HepG2 (cell line): ENCODE results near the gene RABL6. TPM values are rescaled to one million over a fixed set of nuclear protein-coding genes. Genes with fewer than 3 reads are reported as not detected.

Source experiments
- AGO2 ChIP-seq: fragments of 200-400 bp; formaldehyde crosslinking; optimal IDR thresholded peaks from 2 replicates; pipeline ENCODE3; 2017; ENCODE audit warnings: mild to moderate bottlenecking, low read depth, low read length, moderate library complexity
- ARID4A ChIP-seq: sonication (generic); formaldehyde crosslinking; IDR thresholded peaks from 2 replicates; pipeline ENCODE4 v1.5.0; 2020; ENCODE audit warnings: mild to moderate bottlenecking, missing genetic modification reagents, borderline replicate concordance
- CHD4 ChIP-seq: fragments of 200-600 bp; sonication (generic); IDR thresholded peaks from 2 replicates; pipeline ENCODE4 v1.7.0; 2017; ENCODE audit warnings: mild to moderate bottlenecking, low read length, borderline replicate concordance
- GABPB1 ChIP-seq: IDR thresholded peaks from 2 replicates; pipeline ENCODE4 v1.6.1; 2016; ENCODE audit warnings: mild to moderate bottlenecking, missing genetic modification reagents, moderate library complexity, missing compliant biosample characterization
- HINFP ChIP-seq: sonication (generic); formaldehyde crosslinking; IDR thresholded peaks from 2 replicates; pipeline ENCODE4 v1.4.0; 2020; ENCODE audit warnings: low read depth, mild to moderate bottlenecking, missing genetic modification reagents
- MXI1 ChIP-seq: IDR thresholded peaks from 3 replicates; pipeline ENCODE4 v1.6.1; 2012; ENCODE audit warnings: low read depth, low read length, inconsistent platforms, borderline replicate concordance
- PAF1 ChIP-seq: IDR thresholded peaks from 2 replicates; pipeline ENCODE4 v1.6.1; 2016; ENCODE audit warnings: missing genetic modification reagents, missing compliant biosample characterization
- PATZ1 ChIP-seq: sonication (generic); formaldehyde crosslinking; IDR thresholded peaks from 2 replicates; pipeline ENCODE4 v1.4.0; 2020; ENCODE audit warnings: missing genetic modification reagents
- RBFOX2 ChIP-seq: fragments of 200-400 bp; formaldehyde crosslinking; IDR thresholded peaks from 2 replicates; pipeline ENCODE4 v1.6.1; 2017; ENCODE audit warnings: low read depth, mild to moderate bottlenecking, low read length
- RBM22 ChIP-seq: fragments of 200-400 bp; formaldehyde crosslinking; optimal IDR thresholded peaks from 2 replicates; pipeline ENCODE3; 2017; ENCODE audit warnings: mild to moderate bottlenecking, low read length, moderate library complexity
- SP2 ChIP-seq: sonication (generic); formaldehyde crosslinking; IDR thresholded peaks from 2 replicates; pipeline ENCODE4 v1.5.1; 2020; ENCODE audit warnings: mild to moderate bottlenecking, missing genetic modification reagents
- ZNF10 ChIP-seq: sonication (generic); formaldehyde crosslinking; IDR thresholded peaks from 2 replicates; pipeline ENCODE4 v1.4.0; 2020; ENCODE audit warnings: mild to moderate bottlenecking, low read depth, missing genetic modification reagents, borderline replicate concordance
- ZNF253 ChIP-seq: sonication (generic); formaldehyde crosslinking; IDR thresholded peaks from 2 replicates; pipeline ENCODE4 v1.8.0; 2022; ENCODE audit warnings: mild to moderate bottlenecking, missing genetic modification reagents, borderline replicate concordance
- ZNF607 ChIP-seq: sonication (generic); formaldehyde crosslinking; IDR thresholded peaks from 2 replicates; pipeline ENCODE4 v1.5.1; 2020; ENCODE audit warnings: missing genetic modification reagents, mild to moderate bottlenecking, borderline replicate concordance
- ZNF83 ChIP-seq: sonication (generic); formaldehyde crosslinking; IDR thresholded peaks from 2 replicates; pipeline ENCODE4 v1.4.0; 2020; ENCODE audit warnings: missing genetic modification reagents, mild to moderate bottlenecking, borderline replicate concordance
- polyA plus RNA-seq, 8 experiments: library from polyadenylated mRNA; depleted of rRNA in 3 of 8; stranded (reverse) in 7 of 8; unstranded in 1 of 8; fragments of >200 nt; fragmentation: Illumina TruSeq in 4 of 8; extraction: Trizol in 4 of 8; gene quantifications; 2 replicates each; pipeline versions ENCODE4 v1.2.1 to v1.2.3, GENCODE V29; 2011 to 2016; ENCODE audit warnings: low read depth in 4 of 8, missing spikeins in 1 of 8, mixed read lengths in 1 of 8; ENCODE audit not compliant: insufficient read depth in 1 of 8
- total RNA-seq, 5 experiments: library from RNA; depleted of rRNA; stranded (reverse); fragments of >200 nt; fragmentation: Illumina TruSeq; extraction: Trizol; gene quantifications; 2 replicates each; pipeline ENCODE4 v1.2.3, GENCODE V29; 2016; ENCODE audit warnings: low read depth in 1 of 5
- TF ChIP-seq, protein P1 (sequence below): sonication (generic); formaldehyde crosslinking; conservative IDR thresholded peaks from 2 replicates; pipeline ENCODE4 v1.4.0; 2020; ENCODE audit warnings: mild to moderate bottlenecking, missing genetic modification reagents, moderate library complexity

Gene RABL6
- total and polyA plus RNA-seq, 2 of the 13 experiments (the other 11 are each of a cell fraction or from before 2014, with no cell fraction given): 81.5 to 125 TPM

- TF ChIP-seq PATZ1 (CRISPR knock-in tag) (no peak), ZNF83 (CRISPR knock-in tag) (0 out of 2 replicates have a peak, but pooled peaks have one; percentile 16), ZNF10 (CRISPR knock-in tag) (no peak), ZNF253 (CRISPR knock-in tag) (no peak), GABPB1 (peak; percentile 22; the same call in 1 of the 2 replicates), ARID4A (CRISPR knock-in tag) (peak; percentile 28; the same call in 1 of the 2 replicates), HINFP (0 out of 2 replicates have a peak, but pooled peaks have one; percentile 34), AGO2 (peak; percentile 61), MXI1 (peak; percentile 42; the same call in 1 of the 3 replicates), ZNF607 (CRISPR knock-in tag) (peak; percentile 12; the same call in 1 of the 2 replicates), CHD4 (no peak), PAF1 (CRISPR knock-in tag) (peak; percentile 80; the same call in 1 of the 2 replicates), RBFOX2 (peak; percentile 63; the same call in 1 of the 2 replicates), SP2 (CRISPR knock-in tag) (0 out of 2 replicates have a peak, but pooled peaks have one; percentile 23), RBM22 (peak; percentile 29)
- TF ChIP-seq, protein P1, sequence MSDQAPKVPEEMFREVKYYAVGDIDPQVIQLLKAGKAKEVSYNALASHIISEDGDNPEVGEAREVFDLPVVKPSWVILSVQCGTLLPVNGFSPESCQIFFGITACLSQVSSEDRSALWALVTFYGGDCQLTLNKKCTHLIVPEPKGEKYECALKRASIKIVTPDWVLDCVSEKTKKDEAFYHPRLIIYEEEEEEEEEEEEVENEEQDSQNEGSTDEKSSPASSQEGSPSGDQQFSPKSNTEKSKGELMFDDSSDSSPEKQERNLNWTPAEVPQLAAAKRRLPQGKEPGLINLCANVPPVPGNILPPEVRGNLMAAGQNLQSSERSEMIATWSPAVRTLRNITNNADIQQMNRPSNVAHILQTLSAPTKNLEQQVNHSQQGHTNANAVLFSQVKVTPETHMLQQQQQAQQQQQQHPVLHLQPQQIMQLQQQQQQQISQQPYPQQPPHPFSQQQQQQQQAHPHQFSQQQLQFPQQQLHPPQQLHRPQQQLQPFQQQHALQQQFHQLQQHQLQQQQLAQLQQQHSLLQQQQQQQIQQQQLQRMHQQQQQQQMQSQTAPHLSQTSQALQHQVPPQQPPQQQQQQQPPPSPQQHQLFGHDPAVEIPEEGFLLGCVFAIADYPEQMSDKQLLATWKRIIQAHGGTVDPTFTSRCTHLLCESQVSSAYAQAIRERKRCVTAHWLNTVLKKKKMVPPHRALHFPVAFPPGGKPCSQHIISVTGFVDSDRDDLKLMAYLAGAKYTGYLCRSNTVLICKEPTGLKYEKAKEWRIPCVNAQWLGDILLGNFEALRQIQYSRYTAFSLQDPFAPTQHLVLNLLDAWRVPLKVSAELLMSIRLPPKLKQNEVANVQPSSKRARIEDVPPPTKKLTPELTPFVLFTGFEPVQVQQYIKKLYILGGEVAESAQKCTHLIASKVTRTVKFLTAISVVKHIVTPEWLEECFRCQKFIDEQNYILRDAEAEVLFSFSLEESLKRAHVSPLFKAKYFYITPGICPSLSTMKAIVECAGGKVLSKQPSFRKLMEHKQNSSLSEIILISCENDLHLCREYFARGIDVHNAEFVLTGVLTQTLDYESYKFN (CRISPR knock-in tag): no peak
Measured at GRCh38 chr9:136793086-136793946, 14.4 kb upstream of the RABL6 start (continued).
